GM12878 (cell line): ENCODE data around the gene LCN1. TPM values are rescaled to one million over a fixed set of nuclear protein-coding genes. Genes with fewer than 3 reads are reported as not detected.
"Not testable (repeated sequence)": the region's sequence is repeated elsewhere in the genome, so short reads cannot be mapped to it uniquely, and the experiment has no call there.

Source experiments
- ATAC-seq: fragments of 200-7000 bp; cut with Tn5 transposase; 3 replicates; pipeline ENCODE4 v1.9.1; 2020; ENCODE audit warnings: mild to moderate bottlenecking, moderate library complexity
- BruUV-seq: library from RNA; stranded (reverse); fragments of 400-500 nt; replicated peaks from 2 replicates; lab custom pipeline; 2021; lab: Mats Ljungman, UMichigan
- CTCF ChIA-PET: fragments of 300-600 bp; sonication (Branson Sonifier 250); formaldehyde crosslinking; extraction: SDS; loops from one replicate; lab custom pipeline; 2021; ENCODE audit warnings: inconsistent platforms; lab: Yijun Ruan, JAX
- POLR2A ChIA-PET: fragments of 350-600 bp; formaldehyde crosslinking; extraction: SDS; loops from one replicate; lab custom pipeline; 2021; ENCODE audit warnings: inconsistent platforms; lab: Charles Lee
- RAD21 ChIA-PET: fragments of 300-600 bp; sonication (Branson Sonifier 250); formaldehyde crosslinking; loops from one replicate; lab custom pipeline; 2023; ENCODE audit warnings: antibody characterized with exemption; ENCODE audit not compliant: unreplicated experiment; lab: Charles Lee
- SMC1A ChIA-PET: fragments of 300-600 bp; sonication (Branson Sonifier 250); formaldehyde crosslinking; loops from one replicate; lab custom pipeline; 2023; ENCODE audit not compliant: unreplicated experiment, uncharacterized antibody; lab: Charles Lee
- DNase-seq: peaks from one replicate; pipeline ENCODE4 v3.0.0-alpha.2; 2011; ENCODE audit warnings: low read depth, low spot score
- FAIRE-seq: peaks from 3 replicates; lab custom pipeline; 2011; peaks lifted over from hg19 to GRCh38; lab: Jason Lieb, UNC
- H2AFZ ChIP-seq: 2 replicates; pipeline ENCODE4 v1.6.0; 2011; ENCODE audit warnings: low read depth, low read length, control low read depth; ENCODE audit not compliant: control insufficient read depth
- H3K27ac ChIP-seq: 2 replicates; pipeline ENCODE4 v1.5.1; 2011; ENCODE audit warnings: control low read depth; ENCODE audit not compliant: control insufficient read depth, insufficient read depth
- H3K27me3 ChIP-seq, 2 experiments: replicated peaks in 1 of 2; 2 replicates each; pipeline versions ENCODE4 v1.6.0 to v1.6.1; 2011; ENCODE audit warnings: low read length in 1 of 2; ENCODE audit not compliant: control insufficient read depth in 2 of 2, insufficient read depth in 2 of 2
- H3K36me3 ChIP-seq, 2 experiments: 2 replicates each; pipeline ENCODE4 v1.5.1; 2011; ENCODE audit warnings: low read length in 1 of 2; ENCODE audit not compliant: control insufficient read depth in 2 of 2, insufficient read depth in 2 of 2
- H3K4me1 ChIP-seq: 2 replicates; pipeline ENCODE4 v1.6.1; 2011; ENCODE audit warnings: mild to moderate bottlenecking, low read length, moderate library complexity, mixed read lengths; ENCODE audit not compliant: control insufficient read depth, insufficient read depth
- H3K4me2 ChIP-seq: 2 replicates; pipeline ENCODE4 v1.6.0; 2011; ENCODE audit warnings: control low read depth; ENCODE audit not compliant: control insufficient read depth, insufficient read depth
- H3K4me3 ChIP-seq: fragments of 200-600 bp; sonication (generic); 2 replicates; pipeline ENCODE4 v1.5.1; 2016
- H3K79me2 ChIP-seq: 2 replicates; pipeline ENCODE4 v1.6.0; 2011; ENCODE audit warnings: low read length; ENCODE audit not compliant: control insufficient read depth, insufficient read depth
- H3K9ac ChIP-seq: 2 replicates; pipeline ENCODE4 v1.8.0; 2011; ENCODE audit warnings: low read length, control low read depth, mixed read lengths; ENCODE audit not compliant: control insufficient read depth, insufficient read depth
- H3K9me3 ChIP-seq: replicated peaks from 3 replicates; pipeline ENCODE4 v1.5.1; 2011; ENCODE audit warnings: mild to moderate bottlenecking, low read length; ENCODE audit not compliant: control insufficient read depth, insufficient read depth
- H4K20me1 ChIP-seq: 2 replicates; pipeline ENCODE4 v1.6.0; 2011; ENCODE audit not compliant: control insufficient read depth, insufficient read depth
- SMAD5 ChIP-seq: IDR thresholded peaks from 2 replicates; pipeline ENCODE4 v1.6.1; 2016; ENCODE audit warnings: antibody characterized with exemption, low read depth
- WGBS: methylation state at CpG from one replicate; pipeline ENCODE4 v1.1.6; 2016; ENCODE audit warnings: low lambda C conversion rate; ENCODE audit not compliant: insufficient replicate concordance, insufficient coverage; ENCODE audit errors: missing lambda C conversion rate; 5-methylcytosine and 5-hydroxymethylcytosine counted together
- in situ Hi-C: fragments of 300-500 bp; cut with MboI; formaldehyde crosslinking; loops from 9 replicates; pipeline ENCODE4 v1.14.3; 2018; ENCODE audit warnings: mixed read lengths
- intact Hi-C: fragments of 100-400 bp; cut with micrococcal nuclease; formaldehyde crosslinking; loops from one replicate; pipeline ENCODE4 v1.14.2; 2022; ENCODE audit not compliant: unreplicated experiment
- polyA plus RNA-seq, 11 experiments: library from polyadenylated mRNA; depleted of rRNA in 4 of 11; unstranded in 6 of 11; stranded (reverse) in 5 of 11; fragments of >200 nt; fragmentation: Nextera tagmentation in 4 of 11; fragmentation: Illumina TruSeq in 1 of 11; extraction: Ambion mirVana in 4 of 11; extraction: Trizol in 1 of 11; gene quantifications; 1 replicate in 1 of 11; 2 replicates in 10 of 11; pipeline versions ENCODE4 v1.2.1 to v1.2.3, GENCODE V29; 2011 to 2016; ENCODE audit warnings: inconsistent platforms in 2 of 11, missing spikeins in 2 of 11, low read depth in 1 of 11
- total RNA-seq, 4 experiments: library from RNA; depleted of rRNA in 3 of 4; stranded (reverse); fragments of >200 nt in 3 of 4; fragmentation: Illumina TruSeq in 1 of 4; extraction: Trizol in 1 of 4; gene quantifications; 2 replicates each; pipeline versions ENCODE4 v1.2.1 to v1.2.3, GENCODE V29; 2013 to 2021
- TF ChIP-seq, protein P1 (sequence below): fragments of 450-650 bp; IDR thresholded peaks from 2 replicates; pipeline ENCODE4 v1.6.1; 2017; ENCODE audit warnings: low read depth, mild to moderate bottlenecking, moderate library complexity
- TF ChIP-seq, protein P2 (sequence below): IDR thresholded peaks from 2 replicates; pipeline ENCODE4 v1.6.1; 2012; ENCODE audit warnings: low read length, inconsistent platforms

The LCN1 gene
- total and polyA plus RNA-seq, 10 of the 15 experiments (the other 5 are each of a cell fraction or from before 2014, with no cell fraction given), result not detected

DNA sequence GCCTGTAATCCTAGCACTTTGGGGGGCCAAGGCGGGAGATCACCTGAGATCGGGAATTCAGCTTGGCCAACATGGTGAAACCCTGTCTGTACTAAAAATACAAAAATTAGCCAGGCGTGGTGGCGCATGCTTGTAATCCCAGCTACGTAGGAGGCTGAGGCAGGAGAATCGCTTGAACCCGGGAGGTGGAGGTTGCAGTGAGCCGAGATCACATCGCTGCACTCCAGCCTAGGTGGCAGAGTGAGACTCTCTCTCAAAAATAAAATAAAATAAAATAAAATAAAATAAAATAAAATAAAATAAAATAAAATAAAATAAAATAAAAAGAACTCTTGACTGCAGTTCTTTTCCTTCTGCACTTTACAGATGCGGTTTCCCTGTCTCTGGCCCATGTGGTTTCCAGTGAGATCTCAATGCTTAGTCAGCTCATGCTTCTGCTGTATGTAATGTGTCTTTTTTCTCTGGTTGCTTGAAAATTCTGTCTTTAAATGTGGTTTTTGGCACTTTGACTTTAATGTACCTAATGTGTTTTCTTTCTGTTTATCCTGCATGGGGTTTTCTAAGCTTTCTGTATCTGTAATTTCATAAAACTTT is 7.7 kb downstream of the LCN1 start:
- H3K79me2 ChIP-seq, H2AFZ ChIP-seq, H3K36me3 ChIP-seq, RAD21 ChIA-PET, H3K9ac ChIP-seq, H3K4me2 ChIP-seq, H3K4me1 ChIP-seq, CTCF ChIA-PET, FAIRE-seq, H3K27ac ChIP-seq, DNase-seq, intact Hi-C loops, H3K4me3 ChIP-seq, in situ Hi-C loops, H4K20me1 ChIP-seq, ATAC-seq, BruUV-seq, POLR2A ChIA-PET, H3K27me3 ChIP-seq, H3K9me3 ChIP-seq: not testable (repeated sequence)
- 61% methylated on average over 10 of the region's 10 CpGs for WGBS
- SMC1A ChIA-PET, result interaction anchor here (0.7 kb wide), 1 partner anchor 13 kb away, joined by 3 read pairs; no protein-coding TSS in a partner anchor

DNA sequence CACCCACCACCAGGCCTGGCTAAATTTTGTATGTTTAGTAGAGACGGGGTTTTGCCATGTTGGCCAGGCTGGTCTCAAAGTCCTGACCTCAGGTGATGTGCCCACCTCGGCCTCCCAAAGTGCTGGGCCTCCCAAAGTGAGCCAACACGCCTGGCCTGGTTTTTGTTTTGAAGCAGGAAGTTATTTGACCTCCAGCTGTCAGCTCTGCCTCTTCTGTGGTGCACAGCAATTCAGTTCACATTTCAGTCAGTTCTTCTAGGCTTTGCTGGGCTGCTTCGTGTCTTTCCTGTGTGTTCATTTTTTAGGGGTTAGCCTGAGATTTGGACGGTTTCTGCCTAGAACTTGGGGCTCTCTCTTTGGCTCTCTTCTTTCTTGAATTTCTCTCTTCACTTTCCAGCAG is 8.9 kb downstream of the LCN1 start:
- 10% methylated on average over 5 of the region's 5 CpGs for WGBS
- ChIA-PET RAD21 (no interaction called here), POLR2A (no interaction called here), SMC1A (no interaction called here), CTCF (no interaction called here)
- in situ Hi-C loops, result no loop called here
- no peaks in the 10 kb centered on the region for H4K20me1 ChIP-seq
- no peaks in the 10 kb centered on the region for H3K79me2 ChIP-seq
- no peaks in the 10 kb centered on the region for H3K4me1 ChIP-seq
- TF ChIP-seq, protein P1, sequence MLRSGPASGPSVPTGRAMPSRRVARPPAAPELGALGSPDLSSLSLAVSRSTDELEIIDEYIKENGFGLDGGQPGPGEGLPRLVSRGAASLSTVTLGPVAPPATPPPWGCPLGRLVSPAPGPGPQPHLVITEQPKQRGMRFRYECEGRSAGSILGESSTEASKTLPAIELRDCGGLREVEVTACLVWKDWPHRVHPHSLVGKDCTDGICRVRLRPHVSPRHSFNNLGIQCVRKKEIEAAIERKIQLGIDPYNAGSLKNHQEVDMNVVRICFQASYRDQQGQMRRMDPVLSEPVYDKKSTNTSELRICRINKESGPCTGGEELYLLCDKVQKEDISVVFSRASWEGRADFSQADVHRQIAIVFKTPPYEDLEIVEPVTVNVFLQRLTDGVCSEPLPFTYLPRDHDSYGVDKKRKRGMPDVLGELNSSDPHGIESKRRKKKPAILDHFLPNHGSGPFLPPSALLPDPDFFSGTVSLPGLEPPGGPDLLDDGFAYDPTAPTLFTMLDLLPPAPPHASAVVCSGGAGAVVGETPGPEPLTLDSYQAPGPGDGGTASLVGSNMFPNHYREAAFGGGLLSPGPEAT, result no peak
- no peak for TF ChIP-seq SMAD5
- TF ChIP-seq, protein P2, sequence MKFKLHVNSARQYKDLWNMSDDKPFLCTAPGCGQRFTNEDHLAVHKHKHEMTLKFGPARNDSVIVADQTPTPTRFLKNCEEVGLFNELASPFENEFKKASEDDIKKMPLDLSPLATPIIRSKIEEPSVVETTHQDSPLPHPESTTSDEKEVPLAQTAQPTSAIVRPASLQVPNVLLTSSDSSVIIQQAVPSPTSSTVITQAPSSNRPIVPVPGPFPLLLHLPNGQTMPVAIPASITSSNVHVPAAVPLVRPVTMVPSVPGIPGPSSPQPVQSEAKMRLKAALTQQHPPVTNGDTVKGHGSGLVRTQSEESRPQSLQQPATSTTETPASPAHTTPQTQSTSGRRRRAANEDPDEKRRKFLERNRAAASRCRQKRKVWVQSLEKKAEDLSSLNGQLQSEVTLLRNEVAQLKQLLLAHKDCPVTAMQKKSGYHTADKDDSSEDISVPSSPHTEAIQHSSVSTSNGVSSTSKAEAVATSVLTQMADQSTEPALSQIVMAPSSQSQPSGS, result no peak
- FAIRE-seq (no peak), DNase-seq (no peak), ATAC-seq (no peak)
- intact Hi-C loops, result no loop called here
- H3K36me3 ChIP-seq, result no peaks in the 10 kb centered on the region
- no peak overlapping the region for H3K27ac ChIP-seq
- no peak overlapping the region for H3K4me3 ChIP-seq
- H3K9me3 ChIP-seq, result no peaks in the 10 kb centered on the region
- H3K27me3 ChIP-seq, result peaks cover 0 to 3% of the 10 kb centered on the region in 2 experiments; a peak in 1 of 4 replicates
- no peak overlapping the region for H2AFZ ChIP-seq
- H3K4me2 ChIP-seq, result no peak overlapping the region
- H3K9ac ChIP-seq, result no peak overlapping the region
- BruUV-seq, result no TSS peak
